K562 (cell line): ENCODE data around the gene ZBTB2. TPM values are rescaled to one million over a fixed set of nuclear protein-coding genes. Genes with fewer than 3 reads are reported as not detected.

ENCODE experiments used
- BRCA1 ChIP-seq, 2 experiments: fragments of 450-650 bp in 1 of 2; sonication (generic) in 1 of 2; formaldehyde crosslinking in 1 of 2; IDR thresholded peaks; 2 replicates each; pipeline versions ENCODE4 v1.5.0 to v1.6.1; 2017 to 2020; ENCODE audit warnings: mild to moderate bottlenecking in 1 of 2, missing genetic modification reagents in 1 of 2
- CBFA2T3 ChIP-seq: fragments of 450-650 bp; IDR thresholded peaks from 2 replicates; pipeline ENCODE4 v1.6.1; 2017
- CHCHD3 ChIP-seq: fragments of 250-450 bp; sonication (Bioruptor Pico); IDR thresholded peaks from 2 replicates; pipeline ENCODE4 v2.1.2; 2022; ENCODE audit warnings: mild to moderate bottlenecking
- CREM ChIP-seq: IDR thresholded peaks from 2 replicates; pipeline ENCODE4 v1.6.1; 2014; ENCODE audit warnings: antibody characterized with exemption, low read depth
- ELF1 ChIP-seq: fragments of 200-800 bp; sonication (Bioruptor generic); IDR thresholded peaks from 2 replicates; pipeline ENCODE4 v1.6.1; 2016; ENCODE audit warnings: missing genetic modification characterization, missing compliant biosample characterization
- ELF4 ChIP-seq: fragments of 450-650 bp; formaldehyde crosslinking; IDR thresholded peaks from 2 replicates; pipeline ENCODE4 v1.4.0; 2022; ENCODE audit warnings: missing genetic modification characterization
- ERF ChIP-seq: fragments of 450-650 bp; formaldehyde crosslinking; IDR thresholded peaks from 2 replicates; pipeline ENCODE4 v1.4.0; 2020; ENCODE audit warnings: mild to moderate bottlenecking, mixed read lengths
- FOS ChIP-seq: IDR thresholded peaks from 3 replicates; pipeline ENCODE4 v1.6.1; 2011; ENCODE audit not compliant: insufficient read length; ENCODE audit errors: extremely low read depth
- GTF2A2 ChIP-seq: IDR thresholded peaks from 2 replicates; pipeline ENCODE4 v1.6.1; 2016; ENCODE audit warnings: mild to moderate bottlenecking, missing genetic modification characterization, missing compliant biosample characterization
- MAFK ChIP-seq: IDR thresholded peaks from 2 replicates; pipeline ENCODE4 v1.6.1; 2011; ENCODE audit warnings: low read length, improper control_type of control experiment
- MECOM ChIP-seq: fragments of 250-450 bp; sonication (Bioruptor Pico); IDR thresholded peaks from 2 replicates; pipeline ENCODE4 v1.8.0; 2022; ENCODE audit warnings: inconsistent platforms
- MXI1 ChIP-seq: IDR thresholded peaks from 2 replicates; pipeline ENCODE4 v1.6.1; 2011; ENCODE audit warnings: low read depth, mild to moderate bottlenecking, improper control_type of control experiment, low read length
- NFIC ChIP-seq: fragments of 450-650 bp; IDR thresholded peaks from 2 replicates; pipeline ENCODE4 v1.6.1; 2017; ENCODE audit warnings: mild to moderate bottlenecking, inconsistent platforms
- PCBP2 ChIP-seq: fragments of 200-400 bp; formaldehyde crosslinking; IDR thresholded peaks from 2 replicates; pipeline ENCODE4 v1.6.1; 2018; ENCODE audit warnings: low read length, low read depth, mild to moderate bottlenecking, moderate library complexity; ENCODE audit not compliant: poor library complexity, severe bottlenecking
- POLR2G ChIP-seq: fragments of 200-400 bp; formaldehyde crosslinking; IDR thresholded peaks from 2 replicates; pipeline ENCODE4 v1.6.1; 2017; ENCODE audit warnings: low read depth, mild to moderate bottlenecking, antibody characterized with exemption, low read length, moderate library complexity
- PYGO2 ChIP-seq: fragments of 450-650 bp; IDR thresholded peaks from 2 replicates; pipeline ENCODE4 v1.6.1; 2016; ENCODE audit warnings: mild to moderate bottlenecking, missing genetic modification characterization, moderate library complexity, missing compliant biosample characterization
- SMAD1 ChIP-seq: fragments of 150-350 bp; IDR thresholded peaks from 2 replicates; pipeline ENCODE4 v1.6.1; 2014; ENCODE audit warnings: low read length, low read depth; ENCODE audit not compliant: partially characterized antibody
- SMAD4 ChIP-seq: fragments of 250-450 bp; sonication (Bioruptor Pico); conservative IDR thresholded peaks from 2 replicates; pipeline ENCODE4 v1.8.0; 2021; ENCODE audit warnings: inconsistent platforms, mild to moderate bottlenecking, moderate library complexity
- TCF7 ChIP-seq: sonication (generic); IDR thresholded peaks from 2 replicates; pipeline ENCODE4 v1.6.1; 2016; ENCODE audit warnings: antibody characterized with exemption, borderline replicate concordance
- ZNF184 ChIP-seq: sonication (generic); formaldehyde crosslinking; IDR thresholded peaks from 2 replicates; pipeline ENCODE4 v1.5.0; 2020; ENCODE audit warnings: missing genetic modification reagents
- ZNF239 ChIP-seq: fragments of 250-450 bp; sonication (Bioruptor Pico); IDR thresholded peaks from 2 replicates; pipeline ENCODE4 v1.4.0; 2020; ENCODE audit warnings: mild to moderate bottlenecking
- ZNF347 ChIP-seq: fragments of 450-650 bp; formaldehyde crosslinking; IDR thresholded peaks from 2 replicates; pipeline ENCODE4 v1.4.0; 2020; ENCODE audit warnings: low read depth, mild to moderate bottlenecking, moderate library complexity
- ZNF431 ChIP-seq: sonication (generic); formaldehyde crosslinking; IDR thresholded peaks from 2 replicates; pipeline ENCODE4 v1.8.0; 2022; ENCODE audit warnings: mild to moderate bottlenecking, missing genetic modification reagents
- ZNF589 ChIP-seq: fragments of 200-800 bp; sonication (Bioruptor generic); IDR thresholded peaks from 2 replicates; pipeline ENCODE4 v1.6.1; 2016; ENCODE audit warnings: low read depth, missing genetic modification characterization, missing compliant biosample characterization
- polyA plus RNA-seq, 8 experiments: library from polyadenylated mRNA; depleted of rRNA in 4 of 8; stranded (reverse) in 5 of 8; unstranded in 3 of 8; fragments of >200 nt; fragmentation: Nextera tagmentation in 2 of 8; fragmentation: Illumina TruSeq in 1 of 8; extraction: Ambion mirVana in 2 of 8; extraction: Trizol in 1 of 8; gene quantifications; 2 replicates each; pipeline versions ENCODE4 v1.2.1 to v1.2.3, GENCODE V29; 2011 to 2014; ENCODE audit warnings: inconsistent platforms in 1 of 8, missing spikeins in 1 of 8
- total RNA-seq, 7 experiments: library from RNA; depleted of rRNA in 6 of 7; stranded (reverse); fragments of >200 nt in 6 of 7; fragmentation: Illumina TruSeq in 2 of 7; extraction: Trizol in 2 of 7; gene quantifications; 2 replicates each; pipeline versions ENCODE4 v1.2.1 to v1.2.3, GENCODE V29; 2011 to 2021; ENCODE audit warnings: low replicate concordance in 1 of 7

The ZBTB2 gene
- total and polyA plus RNA-seq, 9 of the 15 experiments (the other 6 are each of a cell fraction or from before 2014, with no cell fraction given), result 5.1 to 26.2 (median 16.4) TPM

GRCh38 chr6:151390851-151391470 lies 398 bp downstream of the ZBTB2 start (continued):
- TF ChIP-seq SMAD4 (CRISPR knock-in tag) (no peak; the same call in 1 of the 2 replicates), ZNF431 (CRISPR knock-in tag) (peak; percentile 29; the same call in 1 of the 2 replicates), MAFK (no peak), CBFA2T3 (no peak), BRCA1 (IDR thresholded peaks at IDR 0.05) (no peak), BRCA1 (CRISPR knock-in tag; IDR thresholded peaks at IDR 0.05) (no peak; the same call in 1 of the 2 replicates), ZNF184 (CRISPR knock-in tag) (no peak), ZNF239 (no peak), CHCHD3 (CRISPR knock-in tag) (peak; percentile 82; the same call in 1 of the 2 replicates), PYGO2 (tag) (no peak), ZNF589 (no peak; the same call in 1 of the 2 replicates), MECOM (CRISPR knock-in tag) (no peak), ELF4 (CRISPR knock-in tag) (no peak), ZNF347 (CRISPR knock-in tag) (no peak), CREM (no peak), ERF (CRISPR knock-in tag) (peak; percentile 94), ELF1 (tag) (peak; percentile 86), GTF2A2 (tag) (no peak), PCBP2 (peak; percentile 98), NFIC (peak; percentile 32; the same call in 1 of the 2 replicates), TCF7 (no peak), SMAD1 (no peak), POLR2G (peak; percentile 87), MXI1 (no peak), FOS (no peak)
